ENCODE data around the gene MAP3K9. TPM values are rescaled to one million over a fixed set of nuclear protein-coding genes. Genes with fewer than 3 reads are reported as not detected.

Gene MAP3K9
- total and polyA plus RNA-seq, 9 of the 15 experiments (the other 6 are each of a cell fraction or from before 2014, with no cell fraction given), result 0.03 to 0.60 (median 0.36) TPM

DNA sequence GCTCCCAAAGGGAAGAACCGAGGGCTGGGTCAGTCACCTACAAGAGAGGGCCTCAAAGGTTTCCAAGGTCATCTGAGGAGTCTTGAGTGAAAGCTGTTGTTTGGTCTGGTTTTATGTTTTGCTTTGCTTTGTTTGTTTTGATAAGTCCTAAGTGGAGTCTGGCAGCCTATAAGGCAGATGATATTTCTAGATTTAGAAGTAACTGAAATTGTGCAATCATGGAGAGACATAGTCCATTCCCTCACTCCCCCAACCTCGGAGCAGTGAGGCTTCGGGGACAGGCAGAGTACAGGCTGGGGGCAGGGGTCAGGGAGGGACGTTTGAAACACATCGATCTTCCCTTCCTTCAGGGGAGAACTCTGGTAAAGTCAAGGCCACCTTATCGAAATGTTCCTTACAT is 125.3 kb downstream of the MAP3K9 start:
- H3K79me2 ChIP-seq (ENCODE audit: control insufficient read depth, insufficient read depth, low read length), result no peaks in the 10 kb centered on the region
- H3K36me3 ChIP-seq (ENCODE audit: control insufficient read depth, insufficient read depth, low read length), result no peaks in the 10 kb centered on the region
- TF ChIP-seq ZNF41 (CRISPR knock-in tag; conservative IDR thresholded peaks at IDR 0.05) (no peak), ZNF668 (CRISPR knock-in tag; IDR thresholded peaks at IDR 0.05) (no peak), KHSRP (IDR thresholded peaks at IDR 0.05) (no peak), PHF21A (IDR thresholded peaks at IDR 0.05; ENCODE audit: borderline replicate concordance, low read depth) (no peak), CEBPG (CRISPR knock-in tag; IDR thresholded peaks at IDR 0.05) (no peak), CEBPG (tag; conservative IDR thresholded peaks at IDR 0.05 in 1 of 2, IDR thresholded peaks at IDR 0.05 in 1 of 2) (0 out of 4 replicates have a peak, but pooled peaks of 1 of the 2 experiments have one; percentile 27), PYGO2 (tag; IDR thresholded peaks at IDR 0.05) (no peak)
- TF ChIP-seq, protein P1, sequence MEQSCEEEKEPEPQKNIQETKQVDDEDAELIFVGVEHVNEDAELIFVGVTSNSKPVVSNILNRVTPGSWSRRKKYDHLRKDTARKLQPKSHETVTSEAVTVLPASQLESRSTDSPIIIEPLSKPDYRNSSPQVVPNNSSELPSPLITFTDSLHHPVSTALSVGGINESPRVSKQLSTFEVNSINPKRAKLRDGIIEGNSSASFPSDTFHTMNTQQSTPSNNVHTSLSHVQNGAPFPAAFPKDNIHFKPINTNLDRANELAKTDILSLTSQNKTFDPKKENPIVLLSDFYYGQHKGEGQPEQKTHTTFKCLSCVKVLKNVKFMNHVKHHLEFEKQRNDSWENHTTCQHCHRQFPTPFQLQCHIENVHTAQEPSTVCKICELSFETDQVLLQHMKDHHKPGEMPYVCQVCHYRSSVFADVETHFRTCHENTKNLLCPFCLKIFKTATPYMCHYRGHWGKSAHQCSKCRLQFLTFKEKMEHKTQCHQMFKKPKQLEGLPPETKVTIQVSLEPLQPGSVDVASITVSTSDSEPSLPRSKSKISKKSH (CRISPR knock-in tag; IDR thresholded peaks at IDR 0.05), result no peak
- POLR2A ChIA-PET, result no interaction called here
- H3K9ac ChIP-seq (ENCODE audit: insufficient read depth in 1 of 2, low read depth in 2 of 2, low read length in 2 of 2), result no peak overlapping the region
- intact Hi-C loops (cut with micrococcal nuclease), result no loop called here
- DNase-seq (ENCODE audit: extremely low read depth in 1 of 4, low spot score in 3 of 4), result no peak
- in situ Hi-C loops (cut with MboI), result no loop called here
- CTCF ChIA-PET (ENCODE audit: low intra/inter-chr PET ratio), result no interaction called here
- no peaks in the 10 kb centered on the region for H4K20me1 ChIP-seq (replicated peaks; ENCODE audit: control insufficient read depth, insufficient read depth, low read length)
- H3K27me3 ChIP-seq (ENCODE audit: control insufficient read depth in 2 of 2, insufficient read depth in 2 of 2, low read length in 2 of 2), result no peaks in the 10 kb centered on the region
- BruUV-seq (replicated peaks), result no TSS peak
- FAIRE-seq, result no peak
- no peak overlapping the region for H3K4me2 ChIP-seq (ENCODE audit: insufficient read depth, low read length)
- H3K27ac ChIP-seq (ENCODE audit: extremely low read depth, low read depth, low read length), result no peak overlapping the region
- H3K9me3 ChIP-seq (replicated peaks; ENCODE audit: control insufficient read depth, insufficient read depth, low read depth, low read length), result no peaks in the 10 kb centered on the region
- no peak for ATAC-seq
- H2AFZ ChIP-seq (ENCODE audit: low read depth, low read length), result no peak overlapping the region
- H3K4me1 ChIP-seq (replicated peaks in 1 of 2; ENCODE audit: control insufficient read depth in 2 of 2, insufficient read depth in 2 of 2, low read length in 2 of 2), result no peaks in the 10 kb centered on the region
- no peaks in the 10 kb centered on the region for H3K9me1 ChIP-seq (ENCODE audit: control insufficient read depth, insufficient read depth, low read length)
- 0% methylated on average over 6 of the region's 6 CpGs for WGBS (ENCODE audit: insufficient coverage, low coverage, missing lambda C conversion rate)
- H3K4me3 ChIP-seq, result no peak overlapping the region
